NCI-H2081 treated with DMSO at 0.1 percent for 48 hours (cell line): Measurements from ENCODE around the gene MBOAT2.

Experiments
- DNase-seq: peaks from one replicate; lab custom pipeline; 2025; lab: John Stamatoyannopoulos, UW

Gene MBOAT2

DNA sequence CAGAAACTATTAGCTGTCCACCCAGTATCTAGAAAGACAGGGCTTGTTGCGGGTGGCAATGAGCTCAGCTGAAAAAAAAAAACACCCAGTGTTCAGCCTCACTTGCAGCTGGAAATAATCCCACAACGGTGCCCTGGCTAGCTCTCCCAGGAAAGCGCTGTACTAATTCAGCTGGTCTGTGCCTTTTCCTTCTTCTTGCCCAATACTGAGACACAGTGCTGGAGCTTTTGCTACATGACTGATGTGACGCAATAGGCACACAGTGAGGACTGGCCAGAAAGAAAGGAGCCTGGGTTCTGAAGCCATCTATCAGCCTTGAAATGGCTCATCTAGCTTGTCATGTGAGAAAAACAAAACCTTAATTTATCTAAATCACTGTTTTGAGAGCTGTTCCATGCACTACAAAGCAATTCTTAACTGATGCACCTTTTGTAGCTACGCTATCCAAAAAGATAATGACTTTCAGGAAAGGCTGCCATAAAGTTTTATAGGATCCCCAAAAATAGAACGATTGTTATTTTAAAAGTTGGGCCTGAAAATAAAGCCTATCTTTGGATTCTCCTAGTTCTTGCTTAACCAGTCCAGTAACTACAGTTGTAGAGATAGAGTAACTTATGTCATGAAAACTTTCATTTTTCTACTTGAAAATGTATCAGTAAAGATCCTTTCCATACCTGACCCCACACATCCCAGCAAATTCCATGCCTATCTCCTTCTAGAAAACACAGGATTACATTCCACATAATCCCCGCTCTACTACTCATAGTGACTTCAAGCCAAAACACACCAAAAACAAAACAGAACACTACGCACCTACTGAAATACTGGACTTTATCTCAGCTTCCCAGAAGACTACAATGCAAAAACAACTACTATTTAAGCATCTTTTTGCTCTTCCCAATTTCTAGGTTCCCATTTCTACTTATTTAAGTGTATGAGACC lies 181.9 kb downstream of the MBOAT2 start:
- no peak for DNase-seq

DNA sequence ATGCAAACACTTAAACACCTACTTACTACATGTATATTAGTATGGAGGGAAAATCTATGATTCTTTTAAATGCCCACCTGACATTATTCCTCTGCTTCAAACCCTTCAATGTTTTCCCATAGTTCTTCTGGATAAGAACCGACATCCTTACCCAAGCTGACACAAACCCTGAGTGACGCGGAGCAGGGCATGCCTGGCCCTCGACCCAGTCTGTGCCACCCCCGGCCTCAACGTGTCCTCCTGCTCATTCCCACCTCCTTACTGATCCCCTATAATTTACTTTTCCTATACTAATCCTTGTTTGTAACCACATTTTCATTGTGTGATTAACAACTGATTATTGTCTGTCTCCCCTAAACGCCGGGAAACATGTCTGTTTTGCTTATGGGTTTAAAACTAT lies 183.5 kb downstream of the MBOAT2 start:
- no peak for DNase-seq

DNA sequence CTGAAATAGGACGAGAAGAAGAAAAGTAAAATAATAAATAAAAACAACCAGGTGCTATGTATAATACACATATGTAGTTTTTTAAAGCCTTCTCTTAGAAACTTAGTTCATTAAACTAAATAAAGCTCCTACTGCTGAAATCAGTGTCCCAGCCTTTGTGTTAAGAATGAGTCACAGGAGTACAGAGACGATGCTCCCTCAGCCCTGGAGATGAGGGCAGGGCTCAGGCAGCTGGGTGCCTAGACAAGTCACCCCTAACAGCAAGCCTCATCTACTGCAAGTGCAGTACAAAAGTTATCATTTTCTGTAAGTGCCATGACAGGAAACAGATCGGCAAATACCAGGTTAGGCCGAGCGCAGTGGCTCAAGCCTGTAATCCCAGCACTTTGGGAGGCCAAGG lies 184.3 kb downstream of the MBOAT2 start:
- DNase-seq: no peak

DNA sequence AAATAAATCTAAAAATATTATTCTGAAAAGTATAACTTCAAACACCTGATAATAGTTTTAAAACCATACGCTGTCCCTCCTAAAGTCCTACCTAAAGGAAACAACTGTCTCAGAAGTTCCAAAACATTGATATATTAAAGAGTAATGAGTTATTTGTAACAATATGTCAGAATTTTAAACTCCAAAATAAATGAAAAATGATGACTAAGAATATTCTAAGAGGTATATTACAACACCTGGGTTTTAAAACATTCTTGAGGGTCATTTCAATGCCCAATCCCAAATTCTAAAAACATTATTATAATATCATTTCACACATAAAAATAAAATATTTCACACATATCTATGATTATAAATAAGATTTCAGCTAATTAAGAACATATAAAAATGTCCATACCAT lies 186.3 kb downstream of the MBOAT2 start:
- no peak for DNase-seq

DNA sequence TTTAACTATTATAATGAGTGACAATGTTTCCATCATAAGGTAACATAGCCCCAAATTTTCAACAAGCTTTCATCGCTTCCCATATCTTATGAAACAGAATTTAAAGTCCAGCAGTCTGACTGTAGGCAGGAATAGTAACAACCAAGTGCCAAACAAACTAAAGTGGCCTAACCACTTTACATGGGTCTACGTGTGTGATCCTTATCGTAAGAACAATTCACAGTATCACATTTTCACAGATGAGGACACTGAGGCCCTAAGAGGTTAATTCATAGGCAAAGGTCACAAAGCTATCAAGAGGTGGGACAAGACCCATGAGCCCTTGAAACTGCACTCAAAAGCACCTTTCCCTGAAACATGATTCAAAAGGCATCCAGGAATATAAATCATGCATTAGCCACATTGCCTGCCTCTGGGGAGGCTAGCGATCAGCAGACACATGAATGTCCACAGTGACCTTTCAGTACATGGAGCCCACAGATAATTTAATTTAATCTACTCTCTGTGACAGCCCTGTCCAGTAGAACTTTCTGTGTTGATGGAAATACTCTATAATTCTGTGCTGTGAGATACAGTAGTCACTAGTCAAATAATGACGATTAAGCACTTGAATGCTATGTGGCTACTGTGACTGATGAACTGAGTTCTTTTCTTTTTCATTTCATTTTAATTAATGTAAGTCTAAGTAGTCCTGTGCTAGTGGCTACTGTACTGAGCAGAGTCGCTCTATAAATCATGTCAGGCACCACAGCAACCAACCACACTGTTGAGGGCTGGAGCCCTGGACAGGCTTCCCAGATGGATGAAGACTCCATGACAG lies 196.4 kb downstream of the MBOAT2 start:
- no peak for DNase-seq

DNA sequence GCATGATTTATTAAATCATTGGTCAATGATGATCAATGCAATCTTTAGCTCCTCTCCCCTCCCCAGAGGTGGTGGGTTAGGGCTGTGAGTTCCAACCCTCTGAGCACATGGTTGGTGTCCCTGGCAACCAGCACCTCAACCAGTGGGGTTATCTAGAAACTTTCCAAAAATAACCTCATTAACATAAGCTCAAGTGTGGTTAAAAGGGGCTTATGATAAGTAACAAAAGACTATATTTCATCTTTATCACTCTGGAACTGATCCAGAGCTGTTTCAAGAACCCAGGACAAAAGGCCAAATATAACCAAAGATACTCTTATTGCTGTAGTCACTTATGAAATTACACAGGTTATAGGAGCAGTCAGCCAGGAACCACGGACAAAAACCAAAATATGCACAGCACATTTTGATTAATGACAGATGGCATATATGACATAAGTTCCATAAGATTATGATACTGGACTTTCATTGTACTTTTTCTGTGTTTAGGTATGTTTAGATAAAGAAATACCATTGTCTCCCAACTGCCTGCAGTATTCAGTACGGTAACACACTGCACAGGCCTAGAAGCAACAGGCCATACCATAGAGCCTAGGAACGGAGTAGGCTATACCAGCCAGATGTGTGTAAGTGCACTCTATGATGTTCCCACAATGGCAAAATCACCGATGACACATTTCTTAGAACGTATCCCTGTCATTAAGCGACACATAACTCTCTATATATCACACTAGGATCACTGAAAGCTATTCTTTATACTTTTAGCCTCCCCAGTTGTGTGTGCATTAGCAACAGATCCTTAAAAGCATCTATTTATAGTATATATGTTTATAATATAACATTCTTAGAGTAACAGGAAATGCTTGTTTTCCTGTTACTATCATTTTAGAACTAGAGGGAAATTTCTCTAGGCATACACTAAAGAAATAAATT lies 197.9 kb downstream of the MBOAT2 start:
- no peak for DNase-seq

DNA sequence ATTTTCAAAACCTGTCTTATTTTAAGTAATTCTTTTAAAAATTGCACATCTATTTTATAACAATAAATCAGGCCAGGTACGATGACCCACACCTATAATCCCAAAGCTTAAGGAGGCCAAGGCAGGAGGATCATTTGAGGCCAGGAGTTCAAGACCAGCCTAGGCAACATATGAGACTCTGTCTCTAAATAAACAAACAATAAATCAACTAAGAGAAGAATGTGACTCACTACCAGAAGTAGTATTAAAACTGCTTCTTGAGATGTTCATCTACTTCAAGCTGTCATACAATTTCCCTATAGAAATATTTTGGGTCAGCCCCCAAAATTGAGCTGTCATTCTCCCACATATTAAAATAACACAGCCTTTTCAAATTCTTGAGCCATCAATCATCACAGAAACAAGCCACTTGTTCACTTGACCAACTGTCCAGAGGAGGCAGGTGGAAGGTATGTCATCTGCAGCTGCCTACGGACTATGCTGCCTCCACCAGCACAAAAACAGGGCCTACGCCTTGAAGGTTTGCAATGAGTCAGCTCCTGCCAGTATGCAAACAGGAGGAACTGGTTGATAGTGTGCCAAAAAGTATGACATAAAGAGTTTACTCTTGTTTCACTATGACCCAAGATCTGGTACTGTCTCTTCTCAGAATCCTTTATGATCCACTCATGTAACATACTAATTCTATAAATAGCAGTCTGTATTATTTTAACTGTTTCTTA lies 199.7 kb downstream of the MBOAT2 start:
- no peak for DNase-seq

DNA sequence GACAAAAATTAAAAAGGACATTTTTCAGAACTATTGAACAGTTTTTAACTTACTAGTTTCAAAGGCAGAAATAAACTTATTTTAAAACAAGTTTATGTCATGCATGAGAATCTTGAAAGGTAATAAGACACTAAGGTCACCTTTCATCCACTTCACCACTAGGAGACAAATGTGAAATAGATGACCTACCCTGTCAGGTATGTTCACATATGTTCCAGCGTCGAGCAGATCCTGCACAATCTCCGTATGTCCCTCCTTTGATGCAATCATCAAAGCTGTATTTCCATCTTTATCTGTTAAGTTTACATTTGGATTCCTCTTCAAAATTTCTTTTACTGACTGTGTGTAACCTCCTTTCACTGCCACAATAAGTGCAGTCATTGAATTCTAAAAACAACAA lies 200.7 kb downstream of the MBOAT2 start:
- no peak for DNase-seq
